Prostate gland (tissue), 2 donors: ENCODE measurements around the gene ITGB2. TPM values are rescaled to one million over a fixed set of nuclear protein-coding genes. Genes with fewer than 3 reads are reported as not detected.

Source experiments
- DNase-seq: peaks from one replicate; pipeline ENCODE4 v3.0.0-alpha.2; 2019; ENCODE audit warnings: low spot score
- H3K27ac ChIP-seq, 2 donors: fragments of 200-600 bp; sonication (generic); 2 replicates each; pipeline ENCODE4 v1.5.1; 2017 to 2019
- H3K27me3 ChIP-seq: fragments of 200-600 bp; sonication (generic); replicated peaks from 2 replicates; pipeline ENCODE4 v1.5.1; 2019; ENCODE audit not compliant: insufficient read depth
- H3K36me3 ChIP-seq, 2 donors: fragments of 200-600 bp; sonication (generic); 1 replicate in 1 of 2; 2 replicates in 1 of 2; pipeline versions ENCODE4 v1.5.1 to v1.8.1; 2017 to 2019
- H3K4me1 ChIP-seq: fragments of 200-600 bp; sonication (generic); replicated peaks from 2 replicates; pipeline ENCODE4 v1.5.1; 2019
- H3K4me3 ChIP-seq, 2 donors: fragments of 200-600 bp; sonication (generic); 2 replicates each; pipeline ENCODE4 v1.5.1; 2017 to 2019
- H3K9me3 ChIP-seq: fragments of 200-600 bp; sonication (generic); 2 replicates; pipeline ENCODE4 v1.5.1; 2017
- CTCF ChIP-seq, 4 experiments: fragments of 200-600 bp in 2 of 4; fragments of 450-650 bp in 2 of 4; sonication (generic) in 2 of 4; IDR thresholded peaks; 1 replicate in 3 of 4; 2 replicates in 1 of 4; pipeline ENCODE4 v1.5.1; 2016 to 2019; ENCODE audit warnings: antibody characterized with exemption in 4 of 4, mild to moderate bottlenecking in 2 of 4, moderate library complexity in 2 of 4
- POLR2A ChIP-seq: fragments of 450-650 bp; IDR thresholded peaks from one replicate; pipeline ENCODE4 v1.6.1; 2016; ENCODE audit warnings: antibody characterized with exemption, mild to moderate bottlenecking
- POLR2AphosphoS5 ChIP-seq: sonication (generic); formaldehyde crosslinking; IDR thresholded peaks from one replicate; pipeline ENCODE4 v1.6.1; 2017; ENCODE audit warnings: antibody characterized with exemption
- WGBS: methylation state at CpG from one replicate; pipeline ENCODE4 v1.1.5; 2018; 5-methylcytosine and 5-hydroxymethylcytosine counted together
- intact Hi-C: fragments of 100-400 bp; cut with DNase I; formaldehyde crosslinking; loops from one replicate; pipeline ENCODE4 v1.14.2; 2022
- total RNA-seq, 2 donors: library from RNA; depleted of rRNA; stranded (reverse); fragments of >200 nt; gene quantifications; one replicate each; pipeline ENCODE4 v1.1.0, GENCODE V29; 2016

The ITGB2 gene
- total RNA-seq, 2 donors from 2014 or later, result 23.1 to 56.1 TPM

GRCh38 chr21:44951186-44951915, 30.7 kb upstream of the ITGB2 start:
- no peak overlapping the region for H3K4me3 ChIP-seq
- no peak overlapping the region for H3K27ac ChIP-seq
- no peaks in the 10 kb centered on the region for H3K4me1 ChIP-seq
- no peaks in the 10 kb centered on the region for H3K36me3 ChIP-seq
- intact Hi-C loops, result loop anchor here (2.0 to 10.0 kb wide), 3 partner anchors 175 to 483 kb away; no protein-coding TSS in a partner anchor
- no peak for DNase-seq
- H3K9me3 ChIP-seq, result no peaks in the 10 kb centered on the region
- no peak for TF ChIP-seq POLR2AphosphoS5
- TF ChIP-seq CTCF (IDR thresholded peaks at IDR 0.05), result no peak
- TF ChIP-seq POLR2A, result no peak
- 92% methylated on average over 31 of the region's 31 CpGs for WGBS
- H3K27me3 ChIP-seq, result no peaks in the 10 kb centered on the region

GRCh38 chr21:44950351-44950750, 29.7 kb upstream of the ITGB2 start:
- Histone ChIP-seq H3K27ac (no peak overlapping the region), H3K4me1 (no peaks in the 10 kb centered on the region), H3K27me3 (no peaks in the 10 kb centered on the region), H3K36me3 (no peaks in the 10 kb centered on the region), H3K9me3 (no peaks in the 10 kb centered on the region), H3K4me3 (no peak overlapping the region)
- TF ChIP-seq POLR2AphosphoS5, result no peak
- TF ChIP-seq POLR2A, result no peak
- no peak for TF ChIP-seq CTCF (IDR thresholded peaks at IDR 0.05)
- intact Hi-C loops, result loop anchor here (2.0 to 10.0 kb wide), 3 partner anchors 176 to 484 kb away; no protein-coding TSS in a partner anchor
- WGBS, result 91% methylated on average over 18 of the region's 18 CpGs
- DNase-seq, result no peak

GRCh38 chr21:44949779-44950198, 29.1 kb upstream of the ITGB2 start:
- TF ChIP-seq POLR2A, result no peak
- peak; percentile 48 for TF ChIP-seq POLR2AphosphoS5
- peak; percentile 94 to 95 (median 95) for TF ChIP-seq CTCF (IDR thresholded peaks at IDR 0.05)
- WGBS, result 10% methylated on average over 4 of the region's 10 CpGs
- Histone ChIP-seq H3K9me3 (no peaks in the 10 kb centered on the region), H3K36me3 (no peaks in the 10 kb centered on the region), H3K4me1 (no peaks in the 10 kb centered on the region), H3K27ac (no peak overlapping the region), H3K27me3 (no peaks in the 10 kb centered on the region), H3K4me3 (no peak overlapping the region)
- peak; percentile 84 for DNase-seq
- intact Hi-C loops, result loop anchor here (2.0 to 10.0 kb wide), 4 partner anchors 177 to 485 kb away; partner anchors contain the start of gene POFUT2

GRCh38 chr21:44949161-44949778, 28.6 kb upstream of the ITGB2 start:
- Histone ChIP-seq H3K4me1 (no peaks in the 10 kb centered on the region), H3K27ac (no peak overlapping the region), H3K36me3 (no peaks in the 10 kb centered on the region), H3K27me3 (no peaks in the 10 kb centered on the region), H3K9me3 (no peaks in the 10 kb centered on the region), H3K4me3 (no peak overlapping the region)
- WGBS, result 75% methylated on average over 30 of the region's 30 CpGs
- DNase-seq, result no peak
- TF ChIP-seq CTCF (IDR thresholded peaks at IDR 0.05) (no peak), POLR2A (no peak), POLR2AphosphoS5 (no peak)
- intact Hi-C loops, result loop anchor here (10.0 kb wide), 1 partner anchor 336 kb away; the partner anchor contains the start of gene POFUT2
